NCI-H1048 (cell line): ENCODE data around the gene GSTM4.
A peak's percentile ranks its signal among the peaks of the same experiment; 100 is the strongest.
"Not testable (repeated sequence)": the region's sequence is repeated elsewhere in the genome, so short reads cannot be mapped to it uniquely, and the experiment has no call there.

ENCODE experiments used
- DNase-seq: peaks from one replicate; lab custom pipeline; 2025; lab: John Stamatoyannopoulos, UW

GSTM4 gene

DNA sequence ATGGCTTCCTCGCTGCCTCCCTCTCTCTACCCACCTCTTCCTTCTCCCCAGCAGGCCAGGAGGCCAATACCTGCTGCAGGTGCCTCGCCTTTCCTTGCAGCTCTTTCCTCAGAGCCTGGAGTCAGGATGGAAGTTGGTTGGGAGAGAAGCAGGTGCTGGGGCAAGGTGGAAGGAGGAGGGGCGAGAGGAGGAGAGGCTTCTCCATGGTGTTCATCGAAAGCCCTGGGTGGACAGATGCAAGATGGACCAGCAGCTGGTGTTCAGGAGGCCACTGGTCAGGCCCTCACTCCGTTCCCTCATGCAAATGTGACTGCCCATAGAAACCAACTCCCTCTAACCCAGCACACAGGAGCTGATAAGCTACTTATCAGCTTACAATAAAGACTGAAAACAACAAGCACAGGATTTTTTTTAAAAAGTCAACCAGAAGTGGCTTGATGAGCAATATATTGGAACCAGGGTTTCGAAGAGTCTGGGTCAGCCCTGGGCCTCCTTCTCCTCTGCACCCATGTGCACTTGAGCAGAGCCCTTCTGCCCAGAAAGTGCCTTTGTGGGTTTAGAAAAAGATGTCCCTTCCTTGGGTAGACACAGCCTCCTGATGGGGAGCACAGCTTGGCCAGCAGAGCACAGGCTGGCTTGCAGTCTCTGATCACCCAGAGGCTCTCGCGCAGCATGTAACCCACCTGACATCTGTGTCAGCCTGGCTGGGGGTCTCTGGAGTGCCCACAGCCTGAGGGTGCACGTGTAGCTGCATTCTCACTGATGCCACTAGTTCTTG, 16.6 kb upstream of the GSTM4 start:
- no peak for DNase-seq

DNA sequence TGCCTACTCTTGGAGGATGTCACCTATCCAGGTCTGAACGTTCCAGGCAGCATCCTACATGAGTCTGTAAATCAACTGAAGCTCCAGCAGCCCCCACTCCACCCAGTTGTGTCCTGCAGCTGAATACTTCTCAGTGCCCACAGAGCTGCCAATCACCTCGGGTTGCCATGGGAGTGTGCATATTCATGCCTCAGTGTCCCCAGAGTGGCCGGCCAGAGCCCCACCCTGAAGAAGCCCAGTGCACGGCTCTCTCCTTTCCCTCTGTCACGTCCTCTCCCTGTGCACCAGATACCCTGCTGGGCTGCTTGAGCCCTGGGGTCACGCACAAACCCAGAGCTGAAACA, 16.1 kb upstream of the GSTM4 start:
- no peak for DNase-seq

GRCh38 chr1:109640285-109640865, 15.5 kb upstream of the GSTM4 start:
- DNase-seq, result peak; percentile 54

DNA sequence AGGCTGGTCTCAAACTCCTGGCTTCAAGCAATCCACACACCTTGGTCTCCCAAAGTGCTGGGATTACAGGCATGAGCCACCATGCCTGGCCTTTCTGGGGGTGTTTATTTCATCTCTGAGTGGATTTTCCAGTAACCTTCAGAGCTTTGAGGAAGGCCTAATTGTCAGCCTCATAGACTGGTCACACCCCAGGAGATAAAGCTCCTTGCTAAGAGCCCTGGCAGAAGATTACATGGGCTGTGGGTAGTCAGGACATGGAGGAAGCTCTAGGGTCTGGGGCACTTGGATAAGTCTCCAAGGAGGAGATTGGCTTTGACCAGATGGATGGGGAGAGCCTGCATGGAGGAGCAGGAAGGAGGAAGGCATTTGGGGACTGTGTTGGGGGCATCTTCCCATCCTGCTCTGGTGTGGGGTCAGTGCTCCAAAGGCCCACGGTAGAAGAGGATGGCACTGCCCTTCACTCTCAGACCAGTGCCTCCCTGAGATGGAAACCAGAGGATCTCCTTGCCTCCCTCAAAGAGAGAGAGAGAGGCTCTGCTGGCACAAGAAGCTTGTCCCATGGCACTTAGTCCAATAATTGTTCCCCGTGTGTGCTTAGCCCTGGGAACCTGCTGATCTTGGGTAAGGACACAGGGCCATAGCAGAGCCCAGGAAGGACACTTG, 14.7 kb upstream of the GSTM4 start:
- no peak for DNase-seq

- DNase-seq, result no peak
Measured at GRCh38 chr1:109641861-109642260, 14.0 kb upstream of the GSTM4 start.

DNA sequence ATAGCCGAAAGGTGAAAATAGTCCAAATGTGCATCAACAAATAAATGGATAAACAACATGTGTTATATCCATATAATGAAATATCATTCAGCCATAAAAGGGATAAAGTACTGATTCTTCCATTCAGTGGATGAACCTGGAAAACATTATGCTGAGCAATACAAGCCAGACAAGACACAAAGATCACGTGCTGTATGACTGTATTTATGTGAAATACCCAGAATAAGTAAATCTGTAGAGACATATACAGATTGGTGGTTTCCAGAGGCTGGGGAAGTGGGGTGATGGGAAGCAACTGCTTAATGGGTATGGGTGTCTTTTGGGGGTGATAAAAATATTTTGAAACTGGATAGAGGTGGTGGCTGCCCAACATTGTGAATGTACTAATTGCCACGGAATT, 13.3 kb upstream of the GSTM4 start:
- DNase-seq, result no peak

DNA sequence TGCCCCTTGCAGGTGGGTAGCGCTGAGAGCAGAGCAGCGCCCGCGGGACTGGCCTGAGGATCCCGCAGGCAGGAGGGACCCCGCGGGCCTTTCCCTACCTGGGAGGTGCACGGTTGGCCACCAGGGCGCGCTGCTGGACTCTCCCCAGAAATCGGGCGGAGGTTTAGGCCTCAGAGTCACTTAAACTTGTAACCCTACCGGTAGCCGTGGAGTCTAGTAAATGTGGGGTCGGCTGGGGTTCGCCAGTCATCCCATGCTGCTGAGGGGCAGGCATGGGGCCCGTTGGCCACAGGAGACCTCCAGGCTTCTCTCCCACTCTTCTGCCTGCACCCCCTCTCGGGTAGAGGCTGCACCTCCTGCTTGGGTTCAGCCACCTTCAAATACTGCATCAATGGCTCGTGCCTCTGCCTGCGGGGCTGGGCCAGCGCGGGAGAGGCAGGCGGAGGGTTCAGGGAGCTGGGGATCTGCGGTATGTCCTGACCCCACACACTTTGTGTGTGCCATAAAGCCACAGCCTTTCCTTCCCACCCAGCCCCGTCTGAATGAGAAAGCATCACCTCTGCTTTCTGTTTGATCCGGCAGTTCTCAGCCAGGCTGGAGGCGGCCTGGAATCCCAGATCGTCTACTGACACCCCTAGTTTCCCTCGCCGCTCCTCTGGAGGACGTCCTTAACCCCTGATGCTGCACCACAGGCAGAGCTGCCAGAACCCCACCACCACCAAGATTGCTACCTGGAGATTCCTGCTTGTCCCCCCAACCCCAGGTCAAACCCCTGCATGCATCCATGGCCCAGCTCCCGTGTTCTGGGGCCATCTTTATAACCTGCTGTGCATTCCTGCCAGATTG, 12.3 kb upstream of the GSTM4 start:
- no peak for DNase-seq

DNA sequence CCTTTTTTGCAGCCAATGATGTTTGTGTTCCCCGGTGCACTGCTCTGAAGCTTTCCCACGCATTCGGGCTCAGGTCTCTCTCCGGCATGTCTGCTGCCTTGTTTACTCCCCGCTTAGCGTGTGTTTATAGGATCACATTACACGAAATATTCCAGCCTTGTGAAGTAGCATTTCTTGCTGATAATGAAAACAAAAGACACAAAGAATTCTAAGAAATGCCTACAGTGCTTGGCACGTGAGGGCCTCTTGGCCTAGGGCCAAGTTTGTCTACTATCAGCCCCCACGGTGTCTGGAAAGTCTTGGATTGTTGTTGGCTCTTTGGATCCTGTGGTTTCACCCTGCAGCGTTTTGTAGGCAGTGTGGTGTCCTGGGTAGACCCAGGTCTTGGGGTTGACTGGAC, 11.2 kb upstream of the GSTM4 start:
- DNase-seq, result no peak

- no peak for DNase-seq
Measured at GRCh38 chr1:109649491-109649914, 6.4 kb upstream of the GSTM4 start.

- DNase-seq, result no peak
Measured at GRCh38 chr1:109650609-109651008, 5.3 kb upstream of the GSTM4 start.

DNA sequence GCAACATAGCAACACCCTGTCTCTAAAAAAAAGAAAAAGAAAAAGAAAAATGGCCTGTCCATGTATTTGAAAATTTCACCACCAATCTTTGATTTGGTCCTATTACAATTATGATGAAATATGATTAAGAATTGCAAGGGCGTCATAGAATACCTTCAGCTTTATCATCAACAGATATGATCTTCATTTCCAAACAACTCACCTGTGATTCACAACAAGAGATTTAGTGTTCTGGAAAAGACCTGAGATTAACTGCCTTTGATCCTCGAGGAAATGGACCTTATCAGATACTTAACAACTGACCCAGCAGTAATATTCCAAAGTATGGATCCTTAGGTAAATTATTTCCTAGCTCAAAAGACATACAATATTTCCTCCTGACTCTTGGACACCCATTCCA, 3.5 kb upstream of the GSTM4 start:
- no peak for DNase-seq

DNA sequence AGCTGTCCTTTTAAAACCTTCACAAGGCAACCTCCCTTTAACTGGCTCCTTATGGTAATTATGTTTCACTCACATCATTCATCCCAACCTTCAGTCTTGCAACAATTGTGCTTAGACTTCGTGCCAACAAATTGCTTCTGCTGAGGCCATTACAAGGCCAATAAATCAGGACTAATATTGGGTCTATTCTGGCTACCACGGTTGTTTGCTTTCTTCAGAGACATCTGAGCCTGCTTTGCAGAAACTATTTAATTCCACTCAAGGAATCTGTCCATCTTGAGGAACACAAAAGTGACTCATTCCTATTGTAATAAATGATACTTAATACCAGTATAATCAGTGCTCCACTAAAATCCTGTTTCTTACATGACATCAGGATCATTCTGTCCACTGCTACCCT, 2.6 kb upstream of the GSTM4 start:
- no peak for DNase-seq

GRCh38 chr1:109654519-109654918, 1.4 kb upstream of the GSTM4 start:
- DNase-seq, result no peak

DNA sequence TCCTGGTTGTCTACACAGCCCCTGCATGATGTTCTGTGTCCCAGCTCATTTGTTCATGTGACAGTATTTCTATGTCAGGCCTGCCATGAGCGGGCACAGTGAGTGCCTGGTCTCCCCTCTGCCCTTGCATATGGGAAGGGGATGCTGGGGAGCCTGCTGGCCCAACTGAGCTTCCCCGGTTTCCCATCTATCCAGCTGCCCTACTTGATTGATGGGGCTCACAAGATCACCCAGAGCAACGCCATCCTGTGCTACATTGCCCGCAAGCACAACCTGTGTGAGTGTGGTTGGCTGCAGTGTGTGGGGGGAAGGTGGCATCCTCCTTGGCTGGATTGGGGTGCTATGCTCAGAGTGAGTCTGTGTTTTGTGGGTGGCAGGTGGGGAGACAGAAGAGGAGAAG, 1.5 kb downstream of the GSTM4 start:
- no peak for DNase-seq

DNA sequence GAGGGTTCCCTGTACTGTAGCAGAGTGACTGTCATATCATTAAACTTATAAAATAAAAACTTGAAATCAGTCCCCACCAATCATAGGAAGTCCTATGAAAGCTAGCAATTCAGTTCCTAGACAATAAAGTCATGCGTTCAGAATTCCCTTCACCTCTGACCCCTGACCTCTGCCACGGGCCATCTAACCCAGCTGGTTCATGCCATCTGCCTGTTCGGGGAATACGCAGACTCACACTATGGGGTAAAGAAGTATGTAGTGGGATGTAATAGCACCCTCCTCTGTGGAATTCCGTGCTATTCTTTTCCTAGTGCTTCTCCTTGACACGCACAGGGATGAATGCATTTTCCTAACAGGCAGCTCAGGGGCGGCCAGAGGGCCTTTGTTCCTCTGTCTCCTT, 2.1 kb downstream of the GSTM4 start:
- DNase-seq, result no peak

- DNase-seq, result no peak
Measured at GRCh38 chr1:109658533-109659042, 2.7 kb downstream of the GSTM4 start.

DNA sequence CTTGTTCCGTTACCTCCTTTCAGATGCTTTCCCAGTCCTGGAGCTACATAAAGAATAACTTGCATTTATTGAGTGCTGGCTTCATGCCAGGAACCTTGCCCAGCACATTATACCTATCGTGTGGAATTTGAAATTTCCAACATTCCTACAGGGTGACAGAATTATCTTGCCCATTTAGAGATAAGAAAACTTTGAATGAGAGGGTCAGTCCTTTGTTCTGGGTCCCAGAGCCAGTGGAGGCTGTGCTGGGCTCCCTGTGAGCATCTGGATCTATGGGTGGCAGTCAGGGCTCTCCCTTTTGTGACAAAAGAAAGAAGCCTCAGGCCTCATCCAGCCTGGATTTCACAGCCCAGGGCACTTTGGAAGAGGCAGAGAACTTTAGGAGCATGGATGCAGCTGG, 3.2 kb downstream of the GSTM4 start:
- no peak for DNase-seq

GRCh38 chr1:109659997-109660690, 4.2 kb downstream of the GSTM4 start:
- DNase-seq, result no peak

DNA sequence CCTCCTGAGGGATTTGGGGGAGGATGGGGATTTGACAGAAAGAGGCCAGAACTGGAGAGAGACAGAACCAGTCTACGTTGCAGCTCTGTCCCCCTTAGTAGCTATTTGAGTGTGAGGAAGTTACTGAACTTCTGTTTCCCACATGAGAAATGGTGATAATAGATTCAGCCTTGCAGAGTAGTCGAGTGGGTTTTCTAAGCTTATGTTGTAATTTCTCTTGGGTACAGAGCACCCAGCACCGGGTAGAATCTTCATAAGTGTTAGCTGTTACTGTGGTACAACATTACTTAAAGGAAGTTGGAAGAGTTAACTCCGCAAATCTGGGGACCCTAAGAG, 4.8 kb downstream of the GSTM4 start:
- not testable (repeated sequence) for DNase-seq

DNA sequence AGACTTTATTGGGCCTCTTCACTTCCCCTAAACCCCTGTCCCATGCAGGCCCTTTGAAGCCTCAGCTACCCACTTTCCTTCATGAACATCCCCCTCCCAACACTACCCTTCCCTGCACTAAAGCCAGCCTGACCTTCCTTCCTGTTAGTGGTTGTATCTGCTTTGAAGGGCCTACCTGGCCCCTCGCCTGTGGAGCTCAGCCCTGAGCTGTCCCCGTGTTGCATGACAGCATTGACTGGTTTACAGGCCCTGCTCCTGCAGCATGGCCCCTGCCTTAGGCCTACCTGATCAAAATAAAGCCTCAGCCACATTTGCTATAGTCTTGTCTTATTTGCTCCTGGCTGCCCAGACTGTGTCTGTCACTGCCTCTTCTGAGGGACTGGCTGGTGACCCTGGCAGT, 5.5 kb downstream of the GSTM4 start:
- DNase-seq, result no peak

- no peak for DNase-seq
Measured at GRCh38 chr1:109664671-109665070, 8.8 kb downstream of the GSTM4 start.
